ENCODE data around the gene ARHGEF25. TPM values are rescaled to one million over a fixed set of nuclear protein-coding genes. Genes with fewer than 3 reads are reported as not detected.
"Not testable (repeated sequence)": the region's sequence is repeated elsewhere in the genome, so short reads cannot be mapped to it uniquely, and the experiment has no call there.

The ARHGEF25 gene
- polyA plus RNA-seq, 2 of the 4 experiments (the other 2 are of a cell fraction) = 9.3 to 13.8 TPM

- TF ChIP-seq RARB (CRISPR knock-in tag; IDR thresholded peaks at IDR 0.05) (no peak), FOXS1 (CRISPR knock-in tag; IDR thresholded peaks at IDR 0.05) (no peak), SMC3 (IDR thresholded peaks at IDR 0.05) (no peak), SREBF2 (IDR thresholded peaks at IDR 0.05) (no peak), USF2 (IDR thresholded peaks at IDR 0.05) (no peak), FOSL2 (IDR thresholded peaks at IDR 0.05) (no peak), FOSL2 (CRISPR knock-in tag; IDR thresholded peaks at IDR 0.05) (no peak)
These were observed 44.5 kb downstream of the ARHGEF25 start (continued) for GRCh38 chr12:57655541-57656240.

GRCh38 chr12:57656408-57656807, 45.2 kb downstream of the ARHGEF25 start:
- H3K27ac ChIP-seq; POLR2A ChIA-PET; H3K4me2 ChIP-seq; H3K4me3 ChIP-seq; DNase-seq (ENCODE audit: low read depth in 1 of 2, low spot score in 1 of 2); H3K4me1 ChIP-seq; FAIRE-seq; ATAC-seq: not testable (repeated sequence)
- 62% methylated on average over 4 of the region's 4 CpGs for WGBS (ENCODE audit: missing lambda C conversion rate)
- CTCF ChIA-PET = interaction anchor here (0.6 to 1.7 kb wide), 6 partner anchors 14 to 76 kb away, joined by 3 to 5 read pairs (median 4); no protein-coding TSS in a partner anchor
- H3K9me3 ChIP-seq = peaks cover 13% of the 10 kb centered on the region; the same call in 1 of the 3 replicates
- peak; percentile 24 for TF ChIP-seq MAFK (IDR thresholded peaks at IDR 0.05; ENCODE audit: partially characterized antibody)

- ATAC-seq = no peak
- Histone ChIP-seq H3K4me1 (no peaks in the 10 kb centered on the region), H3K4me3 (no peak overlapping the region), H3K9me3 (peaks cover 21% of the 10 kb centered on the region; the same call in 2 of the 3 replicates), H3K27ac (no peak overlapping the region), H3K4me2 (no peak overlapping the region)
- no peak for DNase-seq (ENCODE audit: low read depth in 1 of 2, low spot score in 1 of 2)
- peak; percentile 51 for FAIRE-seq
- 13% methylated on average over 3 of the region's 3 CpGs for WGBS (ENCODE audit: missing lambda C conversion rate)
- ChIA-PET POLR2A (interaction anchor here (0.5 kb wide), 1 partner anchor 62 kb away, joined by 4 read pairs; no protein-coding TSS in a partner anchor), CTCF (interaction anchor here (0.8 to 1.8 kb wide), 6 partner anchors 25 to 75 kb away, joined by 3 to 5 read pairs (median 3); partner anchors contain the start of genes B4GALNT1 and OS9)
- no peak for TF ChIP-seq TP53 (CRISPR knock-in tag; IDR thresholded peaks at IDR 0.05)
- TF ChIP-seq RARB (CRISPR knock-in tag; IDR thresholded peaks at IDR 0.05) = no peak
- no peak for TF ChIP-seq ZC3H11A (IDR thresholded peaks at IDR 0.05)
- no peak for TF ChIP-seq CEBPB (IDR thresholded peaks at IDR 0.05)
- no peak for TF ChIP-seq BHLHE40 (IDR thresholded peaks at IDR 0.05; ENCODE audit: low read depth, low read length)
- TF ChIP-seq PHF8 (IDR thresholded peaks at IDR 0.05; ENCODE audit: borderline replicate concordance, low read depth) = no peak
- no peak for TF ChIP-seq POLR2A (IDR thresholded peaks at IDR 0.05; ENCODE audit: low read length)
- TF ChIP-seq HOXB5 (CRISPR knock-in tag; IDR thresholded peaks at IDR 0.05) = no peak
- TF ChIP-seq E2F6 (IDR thresholded peaks at IDR 0.05; ENCODE audit: borderline replicate concordance, low read depth) = no peak
- TF ChIP-seq TFCP2L1 (CRISPR knock-in tag; IDR thresholded peaks at IDR 0.05) = no peak
- no peak for TF ChIP-seq SREBF2 (IDR thresholded peaks at IDR 0.05)
- TF ChIP-seq USF2 (IDR thresholded peaks at IDR 0.05) = no peak
- TF ChIP-seq MAZ (IDR thresholded peaks at IDR 0.05; ENCODE audit: borderline replicate concordance, low read depth, low read length) = no peak
- no peak for TF ChIP-seq ESRRA (IDR thresholded peaks at IDR 0.05; ENCODE audit: borderline replicate concordance, low read length)
- no peak for TF ChIP-seq ZFP36 (IDR thresholded peaks at IDR 0.05; ENCODE audit: borderline replicate concordance, partially characterized antibody)
- TF ChIP-seq HDAC2 (IDR thresholded peaks at IDR 0.05) = no peak
- no peak for TF ChIP-seq CTCF (IDR thresholded peaks at IDR 0.05)
- no peak for TF ChIP-seq RAD21 (conservative IDR thresholded peaks at IDR 0.05 in 1 of 2, IDR thresholded peaks at IDR 0.05 in 1 of 2)
- no peak for TF ChIP-seq SMC3 (IDR thresholded peaks at IDR 0.05)
- TF ChIP-seq PBX3 (IDR thresholded peaks at IDR 0.05) = no peak
These were observed 46.5 kb downstream of the ARHGEF25 start for GRCh38 chr12:57657744-57658143.

All from A549 (cell line).